Measurements from ENCODE around the gene STPG3. TPM values are rescaled to one million over a fixed set of nuclear protein-coding genes. Genes with fewer than 3 reads are reported as not detected.
A peak's percentile ranks its signal among the peaks of the same experiment; 100 is the strongest.

Gene STPG3
- polyA plus RNA-seq, 1 of the 3 experiments (the other 2 are of a cell fraction) = not detected

DNA sequence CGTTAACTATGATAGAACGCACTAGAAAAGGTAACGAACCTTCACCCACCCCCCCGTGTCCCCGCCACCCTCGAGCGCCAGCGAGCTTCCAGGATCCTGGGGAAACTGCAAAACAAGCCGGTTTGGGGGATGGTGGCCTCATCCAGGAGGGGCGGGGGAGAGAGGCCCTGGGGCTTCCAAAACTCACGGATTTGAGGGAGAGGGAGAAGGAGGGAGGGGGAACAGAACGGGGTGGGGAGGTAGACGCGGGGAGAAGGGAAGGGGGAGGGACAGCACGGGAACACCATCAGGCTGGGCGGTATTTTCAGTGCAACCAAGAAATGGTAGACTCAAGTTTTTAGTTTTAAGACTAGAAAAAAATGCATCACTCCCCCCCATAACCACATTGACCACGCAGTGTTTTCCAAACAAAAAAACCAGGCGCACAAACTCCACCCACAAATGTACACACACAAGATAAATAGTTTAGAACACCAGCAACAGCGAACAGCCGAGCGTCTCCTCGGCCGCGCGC lies 49.5 kb downstream of the STPG3 start (continued):
- no peak for TF ChIP-seq EZH2phosphoT487 (IDR thresholded peaks at IDR 0.05; ENCODE audit: borderline replicate concordance, low read depth)
- TF ChIP-seq SMC3 (IDR thresholded peaks at IDR 0.05; ENCODE audit: low read depth, low read length) = no peak

DNA sequence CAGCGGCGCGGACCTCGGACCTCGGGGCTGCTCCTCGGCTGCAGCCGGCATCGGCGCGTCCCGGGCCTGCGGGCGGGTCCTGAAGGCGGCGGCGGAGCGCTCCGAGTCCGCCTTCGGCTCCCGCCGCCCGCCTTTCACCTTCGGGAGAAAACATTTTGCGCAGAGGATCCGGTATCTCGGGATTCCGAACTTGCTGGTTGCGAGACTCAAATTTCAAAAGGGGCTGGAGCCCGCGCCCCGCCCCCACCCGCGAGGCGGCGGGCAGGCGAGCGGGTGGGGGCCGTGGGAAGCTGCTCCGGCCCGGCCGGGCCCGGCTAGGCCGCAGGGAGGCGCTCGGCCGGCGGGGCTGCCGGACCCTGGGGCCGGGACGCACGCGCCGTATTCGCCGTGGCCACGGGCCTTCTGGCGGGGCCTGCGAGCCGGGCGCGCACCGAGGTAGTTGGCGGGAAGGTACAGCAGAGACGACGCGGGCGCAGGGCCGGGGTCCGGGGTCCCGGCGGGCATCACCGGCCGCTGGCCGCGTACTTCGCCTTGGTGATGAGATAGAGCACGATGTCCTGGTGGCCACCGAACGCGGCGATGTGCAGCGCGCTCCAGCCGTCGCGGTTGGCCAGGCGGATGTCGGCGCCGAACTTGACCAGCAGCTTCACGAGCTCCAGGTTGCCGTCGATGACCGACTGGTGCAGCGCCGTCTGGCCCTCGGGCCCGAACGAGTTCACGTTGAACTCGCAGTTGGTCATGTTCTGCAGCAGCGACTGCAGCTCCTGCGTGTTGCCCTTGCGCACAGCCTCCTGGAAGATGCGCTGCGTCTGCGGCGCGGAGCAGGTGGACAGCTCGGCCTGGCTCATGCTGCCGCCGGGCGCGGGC lies 50.2 kb downstream of the STPG3 start:
- peak overlapping the region in 1 of 2 experiments; percentile 71; a peak in 2 of 4 replicates for H3K27ac ChIP-seq (ENCODE audit: low read depth in 2 of 2, low read length in 1 of 2)
- peak overlapping the region; percentile 81; the same call in 1 of the 2 replicates for H2AFZ ChIP-seq (ENCODE audit: low read depth)
- CTCF ChIA-PET = interaction anchor here (0.6 to 5.7 kb wide), 35 partner anchors 8 to 239 kb away, joined by 3 to 74 read pairs (median 3); partner anchors contain the start of genes EXD3, NOXA1, STPG3 and TPRN
- peak; percentile 86 for DNase-seq
- peak overlapping the region; percentile 51 to 65 for H3K4me3 ChIP-seq (ENCODE audit: low read depth in 2 of 2, low read length in 1 of 2)
- POLR2A ChIA-PET = interaction anchor here (1.1 to 1.7 kb wide), 4 partner anchors 14 to 122 kb away, joined by 3 to 5 read pairs (median 4); partner anchors contain the start of genes EXD3, NOXA1 and TUBB4B
- H3K4me1 ChIP-seq (ENCODE audit: control insufficient read depth in 1 of 2, insufficient read depth in 2 of 2, low read depth in 1 of 2, low read length in 1 of 2) = peaks cover 0 to 32% of the 10 kb centered on the region in 2 experiments; a peak in 2 of 4 replicates
- under 1% methylated on average over 37 of the region's 115 CpGs for WGBS (ENCODE audit: low lambda C conversion rate)
- H4K20me1 ChIP-seq (ENCODE audit: insufficient read depth) = no peaks in the 10 kb centered on the region
- peaks cover 4% of the 10 kb centered on the region for H3F3A ChIP-seq (replicated peaks; ENCODE audit: insufficient read depth)
- H3K79me2 ChIP-seq (ENCODE audit: insufficient read depth) = no peaks in the 10 kb centered on the region
- H3K27me3 ChIP-seq (ENCODE audit: insufficient read depth) = no peaks in the 10 kb centered on the region
- no peak for TF ChIP-seq TEAD4 (IDR thresholded peaks at IDR 0.05; ENCODE audit: borderline replicate concordance, insufficient read depth)
- TF ChIP-seq SMC3 (IDR thresholded peaks at IDR 0.05; ENCODE audit: low read depth, low read length) = peak; percentile 14; the same call in 1 of the 2 replicates
- TF ChIP-seq, protein P1, sequence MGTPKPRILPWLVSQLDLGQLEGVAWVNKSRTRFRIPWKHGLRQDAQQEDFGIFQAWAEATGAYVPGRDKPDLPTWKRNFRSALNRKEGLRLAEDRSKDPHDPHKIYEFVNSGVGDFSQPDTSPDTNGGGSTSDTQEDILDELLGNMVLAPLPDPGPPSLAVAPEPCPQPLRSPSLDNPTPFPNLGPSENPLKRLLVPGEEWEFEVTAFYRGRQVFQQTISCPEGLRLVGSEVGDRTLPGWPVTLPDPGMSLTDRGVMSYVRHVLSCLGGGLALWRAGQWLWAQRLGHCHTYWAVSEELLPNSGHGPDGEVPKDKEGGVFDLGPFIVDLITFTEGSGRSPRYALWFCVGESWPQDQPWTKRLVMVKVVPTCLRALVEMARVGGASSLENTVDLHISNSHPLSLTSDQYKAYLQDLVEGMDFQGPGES (IDR thresholded peaks at IDR 0.05; ENCODE audit: low read depth, low read length) = no peak
- TF ChIP-seq EZH2phosphoT487 (IDR thresholded peaks at IDR 0.05; ENCODE audit: borderline replicate concordance, low read depth) = no peak
- TF ChIP-seq MEF2A (IDR thresholded peaks at IDR 0.05; ENCODE audit: borderline replicate concordance, low read depth) = no peak
- TF ChIP-seq ELF1 (IDR thresholded peaks at IDR 0.05) = no peak
- TF ChIP-seq, protein P2, sequence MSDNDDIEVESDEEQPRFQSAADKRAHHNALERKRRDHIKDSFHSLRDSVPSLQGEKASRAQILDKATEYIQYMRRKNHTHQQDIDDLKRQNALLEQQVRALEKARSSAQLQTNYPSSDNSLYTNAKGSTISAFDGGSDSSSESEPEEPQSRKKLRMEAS (IDR thresholded peaks at IDR 0.05; ENCODE audit: low read depth) = peak; percentile 67; the same call in 1 of the 2 replicates
- TF ChIP-seq MXI1 (IDR thresholded peaks at IDR 0.05; ENCODE audit: low read depth, low read length) = no peak
- TF ChIP-seq, protein P3, sequence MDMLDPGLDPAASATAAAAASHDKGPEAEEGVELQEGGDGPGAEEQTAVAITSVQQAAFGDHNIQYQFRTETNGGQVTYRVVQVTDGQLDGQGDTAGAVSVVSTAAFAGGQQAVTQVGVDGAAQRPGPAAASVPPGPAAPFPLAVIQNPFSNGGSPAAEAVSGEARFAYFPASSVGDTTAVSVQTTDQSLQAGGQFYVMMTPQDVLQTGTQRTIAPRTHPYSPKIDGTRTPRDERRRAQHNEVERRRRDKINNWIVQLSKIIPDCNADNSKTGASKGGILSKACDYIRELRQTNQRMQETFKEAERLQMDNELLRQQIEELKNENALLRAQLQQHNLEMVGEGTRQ (IDR thresholded peaks at IDR 0.05; ENCODE audit: borderline replicate concordance, low read depth, low read length) = no peak
- TF ChIP-seq SIN3A (IDR thresholded peaks at IDR 0.05; ENCODE audit: borderline replicate concordance, low read depth, low read length) = no peak
- TF ChIP-seq, protein P4, sequence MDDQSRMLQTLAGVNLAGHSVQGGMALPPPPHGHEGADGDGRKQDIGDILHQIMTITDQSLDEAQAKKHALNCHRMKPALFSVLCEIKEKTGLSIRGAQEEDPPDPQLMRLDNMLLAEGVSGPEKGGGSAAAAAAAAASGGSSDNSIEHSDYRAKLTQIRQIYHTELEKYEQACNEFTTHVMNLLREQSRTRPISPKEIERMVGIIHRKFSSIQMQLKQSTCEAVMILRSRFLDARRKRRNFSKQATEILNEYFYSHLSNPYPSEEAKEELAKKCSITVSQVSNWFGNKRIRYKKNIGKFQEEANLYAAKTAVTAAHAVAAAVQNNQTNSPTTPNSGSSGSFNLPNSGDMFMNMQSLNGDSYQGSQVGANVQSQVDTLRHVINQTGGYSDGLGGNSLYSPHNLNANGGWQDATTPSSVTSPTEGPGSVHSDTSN (IDR thresholded peaks at IDR 0.05) = no peak
- no peak for TF ChIP-seq RCOR1 (IDR thresholded peaks at IDR 0.05; ENCODE audit: low read length)
- no peak for TF ChIP-seq FOXM1 (IDR thresholded peaks at IDR 0.05; ENCODE audit: low read depth)
- TF ChIP-seq, protein P5, sequence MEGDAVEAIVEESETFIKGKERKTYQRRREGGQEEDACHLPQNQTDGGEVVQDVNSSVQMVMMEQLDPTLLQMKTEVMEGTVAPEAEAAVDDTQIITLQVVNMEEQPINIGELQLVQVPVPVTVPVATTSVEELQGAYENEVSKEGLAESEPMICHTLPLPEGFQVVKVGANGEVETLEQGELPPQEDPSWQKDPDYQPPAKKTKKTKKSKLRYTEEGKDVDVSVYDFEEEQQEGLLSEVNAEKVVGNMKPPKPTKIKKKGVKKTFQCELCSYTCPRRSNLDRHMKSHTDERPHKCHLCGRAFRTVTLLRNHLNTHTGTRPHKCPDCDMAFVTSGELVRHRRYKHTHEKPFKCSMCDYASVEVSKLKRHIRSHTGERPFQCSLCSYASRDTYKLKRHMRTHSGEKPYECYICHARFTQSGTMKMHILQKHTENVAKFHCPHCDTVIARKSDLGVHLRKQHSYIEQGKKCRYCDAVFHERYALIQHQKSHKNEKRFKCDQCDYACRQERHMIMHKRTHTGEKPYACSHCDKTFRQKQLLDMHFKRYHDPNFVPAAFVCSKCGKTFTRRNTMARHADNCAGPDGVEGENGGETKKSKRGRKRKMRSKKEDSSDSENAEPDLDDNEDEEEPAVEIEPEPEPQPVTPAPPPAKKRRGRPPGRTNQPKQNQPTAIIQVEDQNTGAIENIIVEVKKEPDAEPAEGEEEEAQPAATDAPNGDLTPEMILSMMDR (IDR thresholded peaks at IDR 0.05) = peak; percentile 22; the same call in 1 of the 2 replicates
- no peak for TF ChIP-seq NFIC (IDR thresholded peaks at IDR 0.05; ENCODE audit: borderline replicate concordance)
- TF ChIP-seq YY1 (IDR thresholded peaks at IDR 0.05; ENCODE audit: low read depth) = 0 out of 2 replicates have a peak, but pooled peaks have one; percentile 28
- H3K36me3 ChIP-seq (replicated peaks in 1 of 2; ENCODE audit: control insufficient read depth in 1 of 2, insufficient read depth in 2 of 2, low read length in 1 of 2) = no peaks in the 10 kb centered on the region
- H3K9ac ChIP-seq = peak overlapping the region; percentile 38; the same call in 1 of the 2 replicates
- no peaks in the 10 kb centered on the region for H3K9me2 ChIP-seq
- peak overlapping the region; percentile 75 for H3K4me2 ChIP-seq
- H3K9me3 ChIP-seq = no peaks in the 10 kb centered on the region

Measured in SK-N-SH (cell line).